IMR-90 (cell line): ENCODE results near the gene WARS2.

Experiments
- CTCF ChIP-seq: conservative IDR thresholded peaks from 2 replicates; pipeline ENCODE4 v1.5.1; 2012; ENCODE audit warnings: mild to moderate bottlenecking, low read depth, low read length, improper control_type of control experiment
- FOS ChIP-seq: fragments of 150-350 bp; IDR thresholded peaks from 2 replicates; pipeline ENCODE4 v1.6.1; 2016; ENCODE audit warnings: low read depth, low read length
- RAD21 ChIP-seq: IDR thresholded peaks from 2 replicates; pipeline ENCODE4 v1.6.1; 2012; ENCODE audit warnings: low read length, improper control_type of control experiment

DNA sequence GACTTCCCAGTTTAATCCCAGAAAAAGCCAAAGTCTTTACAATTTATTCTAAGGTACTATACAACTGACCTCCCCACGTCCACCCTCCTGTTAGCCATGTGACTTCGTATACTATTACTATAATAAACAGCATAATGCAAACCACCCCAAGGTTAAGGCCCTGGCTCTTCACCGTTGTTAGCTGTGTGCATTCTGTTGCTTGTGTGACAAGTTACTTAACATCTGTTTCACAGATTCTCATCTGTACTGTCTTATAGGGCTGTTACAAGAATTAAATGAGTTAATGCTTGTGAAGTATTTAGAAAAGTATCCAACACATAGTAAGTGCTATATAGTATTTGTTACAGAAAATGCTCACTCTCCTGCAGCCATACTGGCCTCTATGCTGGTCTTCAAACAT lies 15.7 kb downstream of the WARS2 start:
- no peak for TF ChIP-seq CTCF
- TF ChIP-seq RAD21: no peak
- no peak for TF ChIP-seq FOS
